Neutrophil (primary cell): ENCODE results near the gene MARS1.

Experiments used
- H3K27ac ChIP-seq: fragments of 200-600 bp; sonication (generic); 2 replicates; pipeline ENCODE4 v1.5.1; 2016; ENCODE audit warnings: mild to moderate bottlenecking, moderate library complexity
- H3K27me3 ChIP-seq: fragments of 200-600 bp; sonication (generic); 2 replicates; pipeline ENCODE4 v1.6.0; 2016; ENCODE audit warnings: mild to moderate bottlenecking
- H3K36me3 ChIP-seq: fragments of 200-600 bp; sonication (generic); 2 replicates; pipeline ENCODE4 v1.5.1; 2017
- H3K4me1 ChIP-seq, 2 experiments: fragments of 200-600 bp in 1 of 2; sonication (generic) in 1 of 2; 1 replicate in 1 of 2; 2 replicates in 1 of 2; pipeline versions ENCODE4 v1.5.1 to v1.6.1; 2013 to 2016; ENCODE audit warnings: low read depth in 1 of 2, low read length in 1 of 2, mild to moderate bottlenecking in 1 of 2, moderate library complexity in 1 of 2; ENCODE audit not compliant: control insufficient read depth in 1 of 2, insufficient read depth in 1 of 2
- H3K4me3 ChIP-seq, 2 experiments: fragments of 200-600 bp in 1 of 2; sonication (generic) in 1 of 2; 1 replicate in 1 of 2; 2 replicates in 1 of 2; pipeline ENCODE4 v1.5.1; 2013 to 2016; ENCODE audit warnings: low read depth in 1 of 2, low read length in 1 of 2, mild to moderate bottlenecking in 1 of 2, moderate library complexity in 1 of 2
- H3K9me3 ChIP-seq: fragments of 200-600 bp; sonication (generic); 2 replicates; pipeline ENCODE4 v1.5.1; 2016
- TF ChIP-seq, protein P1 (sequence below): fragments of 200-600 bp; sonication (generic); IDR thresholded peaks from 2 replicates; pipeline ENCODE4 v1.5.1; 2016; ENCODE audit warnings: antibody characterized with exemption

Gene MARS1

GRCh38 chr12:57455374-57456144 is 32.3 kb upstream of the MARS1 start:
- Histone ChIP-seq H3K4me3 (no peak overlapping the region), H3K9me3 (no peaks in the 10 kb centered on the region), H3K27ac (no peak overlapping the region), H3K27me3 (peaks cover 33% of the 10 kb centered on the region), H3K36me3 (no peaks in the 10 kb centered on the region), H3K4me1 (peaks cover 27 to 32% of the 10 kb centered on the region in 2 experiments)
- TF ChIP-seq, protein P1, sequence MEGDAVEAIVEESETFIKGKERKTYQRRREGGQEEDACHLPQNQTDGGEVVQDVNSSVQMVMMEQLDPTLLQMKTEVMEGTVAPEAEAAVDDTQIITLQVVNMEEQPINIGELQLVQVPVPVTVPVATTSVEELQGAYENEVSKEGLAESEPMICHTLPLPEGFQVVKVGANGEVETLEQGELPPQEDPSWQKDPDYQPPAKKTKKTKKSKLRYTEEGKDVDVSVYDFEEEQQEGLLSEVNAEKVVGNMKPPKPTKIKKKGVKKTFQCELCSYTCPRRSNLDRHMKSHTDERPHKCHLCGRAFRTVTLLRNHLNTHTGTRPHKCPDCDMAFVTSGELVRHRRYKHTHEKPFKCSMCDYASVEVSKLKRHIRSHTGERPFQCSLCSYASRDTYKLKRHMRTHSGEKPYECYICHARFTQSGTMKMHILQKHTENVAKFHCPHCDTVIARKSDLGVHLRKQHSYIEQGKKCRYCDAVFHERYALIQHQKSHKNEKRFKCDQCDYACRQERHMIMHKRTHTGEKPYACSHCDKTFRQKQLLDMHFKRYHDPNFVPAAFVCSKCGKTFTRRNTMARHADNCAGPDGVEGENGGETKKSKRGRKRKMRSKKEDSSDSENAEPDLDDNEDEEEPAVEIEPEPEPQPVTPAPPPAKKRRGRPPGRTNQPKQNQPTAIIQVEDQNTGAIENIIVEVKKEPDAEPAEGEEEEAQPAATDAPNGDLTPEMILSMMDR, result no peak

DNA sequence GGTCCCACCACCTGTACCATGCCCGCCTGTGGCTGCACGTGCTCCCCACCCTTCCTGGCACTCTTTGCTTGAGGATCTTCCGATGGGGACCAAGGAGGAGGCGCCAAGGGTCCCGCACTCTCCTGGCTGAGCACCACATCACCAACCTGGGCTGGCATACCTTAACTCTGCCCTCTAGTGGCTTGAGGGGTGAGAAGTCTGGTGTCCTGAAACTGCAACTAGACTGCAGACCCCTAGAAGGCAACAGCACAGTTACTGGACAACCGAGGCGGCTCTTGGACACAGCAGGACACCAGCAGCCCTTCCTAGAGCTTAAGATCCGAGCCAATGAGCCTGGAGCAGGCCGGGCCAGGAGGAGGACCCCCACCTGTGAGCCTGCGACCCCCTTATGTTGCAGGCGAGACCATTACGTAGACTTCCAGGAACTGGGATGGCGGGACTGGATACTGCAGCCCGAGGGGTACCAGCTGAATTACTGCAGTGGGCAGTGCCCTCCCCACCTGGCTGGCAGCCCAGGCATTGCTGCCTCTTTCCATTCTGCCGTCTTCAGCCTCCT is 31.6 kb upstream of the MARS1 start:
- TF ChIP-seq, protein P1, result peak; percentile 36
- Histone ChIP-seq H3K4me3 (no peak overlapping the region), H3K9me3 (no peaks in the 10 kb centered on the region), H3K36me3 (no peaks in the 10 kb centered on the region), H3K27me3 (peaks cover 39% of the 10 kb centered on the region), H3K4me1 (peaks cover 34 to 38% of the 10 kb centered on the region in 2 experiments), H3K27ac (no peak overlapping the region)

DNA sequence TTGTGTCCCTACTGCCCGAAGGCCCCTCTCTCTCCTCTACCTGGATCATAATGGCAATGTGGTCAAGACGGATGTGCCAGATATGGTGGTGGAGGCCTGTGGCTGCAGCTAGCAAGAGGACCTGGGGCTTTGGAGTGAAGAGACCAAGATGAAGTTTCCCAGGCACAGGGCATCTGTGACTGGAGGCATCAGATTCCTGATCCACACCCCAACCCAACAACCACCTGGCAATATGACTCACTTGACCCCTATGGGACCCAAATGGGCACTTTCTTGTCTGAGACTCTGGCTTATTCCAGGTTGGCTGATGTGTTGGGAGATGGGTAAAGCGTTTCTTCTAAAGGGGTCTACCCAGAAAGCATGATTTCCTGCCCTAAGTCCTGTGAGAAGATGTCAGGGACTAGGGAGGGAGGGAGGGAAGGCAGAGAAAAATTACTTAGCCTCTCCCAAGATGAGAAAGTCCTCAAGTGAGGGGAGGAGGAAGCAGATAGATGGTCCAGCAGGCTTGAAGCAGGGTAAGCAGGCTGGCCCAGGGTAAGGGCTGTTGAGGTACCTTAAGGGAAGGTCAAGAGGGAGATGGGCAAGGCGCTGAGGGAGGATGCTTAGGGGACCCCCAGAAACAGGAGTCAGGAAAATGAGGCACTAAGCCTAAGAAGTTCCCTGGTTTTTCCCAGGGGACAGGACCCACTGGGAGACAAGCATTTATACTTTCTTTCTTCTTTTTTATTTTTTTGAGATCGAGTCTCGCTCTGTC is 31.0 kb upstream of the MARS1 start:
- Histone ChIP-seq H3K27ac (no peak overlapping the region), H3K36me3 (no peaks in the 10 kb centered on the region), H3K27me3 (peaks cover 46% of the 10 kb centered on the region), H3K9me3 (no peaks in the 10 kb centered on the region), H3K4me1 (peaks cover 39 to 45% of the 10 kb centered on the region in 2 experiments), H3K4me3 (no peak overlapping the region)
- TF ChIP-seq, protein P1, result no peak

GRCh38 chr12:57458665-57459054 is 29.2 kb upstream of the MARS1 start:
- peaks cover 6% of the 10 kb centered on the region for H3K36me3 ChIP-seq
- H3K27ac ChIP-seq, result peak overlapping the region; percentile 62
- H3K4me1 ChIP-seq, result peaks cover 49 to 54% of the 10 kb centered on the region in 2 experiments
- no peaks in the 10 kb centered on the region for H3K9me3 ChIP-seq
- TF ChIP-seq, protein P1, result no peak
- peak overlapping the region; percentile 89 to 91 for H3K4me3 ChIP-seq
- peaks cover 53% of the 10 kb centered on the region for H3K27me3 ChIP-seq

DNA sequence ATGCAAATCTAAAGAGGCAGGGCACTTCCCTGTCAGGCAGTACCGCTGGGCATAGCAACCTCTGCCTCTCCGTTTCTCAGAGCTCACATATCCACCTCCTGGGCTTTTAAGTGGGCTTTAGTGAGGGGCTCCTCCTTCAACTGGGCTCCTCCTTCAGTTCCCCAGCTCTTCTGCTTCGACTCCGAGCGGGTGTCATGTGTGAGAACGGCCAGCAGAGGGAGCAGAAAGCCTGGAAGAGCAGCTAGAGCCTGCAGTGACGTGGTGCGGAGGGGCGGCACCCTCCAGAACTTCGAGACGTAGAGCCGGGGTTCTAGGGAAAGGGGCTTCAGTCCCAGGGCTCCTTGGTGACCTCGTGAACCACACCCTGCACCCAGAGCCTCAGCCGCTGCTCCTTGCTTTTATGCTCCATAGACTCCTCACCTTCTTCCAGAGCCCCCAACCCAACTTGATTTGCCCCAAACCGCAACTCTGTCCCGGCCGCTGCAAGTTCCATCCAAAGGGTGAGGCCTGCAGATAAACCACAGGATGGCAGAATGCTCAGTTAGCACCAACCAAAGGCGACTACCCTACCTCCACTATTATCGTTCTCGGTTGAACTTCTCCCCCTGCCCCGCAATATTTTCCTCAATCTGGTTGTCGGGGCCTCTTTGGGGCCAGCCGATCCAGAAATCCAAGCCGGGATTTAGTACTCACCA is 28.7 kb upstream of the MARS1 start:
- Histone ChIP-seq H3K27me3 (peaks cover 53% of the 10 kb centered on the region), H3K4me1 (peaks cover 49 to 54% of the 10 kb centered on the region in 2 experiments)
- TF ChIP-seq, protein P1, result peak; percentile 98

More for the DNA sequence above, 28.7 kb upstream of the MARS1 start:
- Histone ChIP-seq H3K27ac (peak overlapping the region; percentile 62), H3K4me3 (peak overlapping the region; percentile 89 to 91), H3K9me3 (no peaks in the 10 kb centered on the region), H3K36me3 (peaks cover 12% of the 10 kb centered on the region)
